Tracheal epithelial cell (primary cell): Measurements from ENCODE around the gene CFL1. TPM values are rescaled to one million over a fixed set of nuclear protein-coding genes. Genes with fewer than 3 reads are reported as not detected.

Source experiments
- total RNA-seq: library from RNA; depleted of rRNA; stranded (reverse); fragments of >200 nt; gene quantifications from 2 replicates; pipeline ENCODE4 v1.2.1, GENCODE V29; 2014

The CFL1 gene
- total RNA-seq = 598 and 942 TPM in 2 replicates

DNA sequence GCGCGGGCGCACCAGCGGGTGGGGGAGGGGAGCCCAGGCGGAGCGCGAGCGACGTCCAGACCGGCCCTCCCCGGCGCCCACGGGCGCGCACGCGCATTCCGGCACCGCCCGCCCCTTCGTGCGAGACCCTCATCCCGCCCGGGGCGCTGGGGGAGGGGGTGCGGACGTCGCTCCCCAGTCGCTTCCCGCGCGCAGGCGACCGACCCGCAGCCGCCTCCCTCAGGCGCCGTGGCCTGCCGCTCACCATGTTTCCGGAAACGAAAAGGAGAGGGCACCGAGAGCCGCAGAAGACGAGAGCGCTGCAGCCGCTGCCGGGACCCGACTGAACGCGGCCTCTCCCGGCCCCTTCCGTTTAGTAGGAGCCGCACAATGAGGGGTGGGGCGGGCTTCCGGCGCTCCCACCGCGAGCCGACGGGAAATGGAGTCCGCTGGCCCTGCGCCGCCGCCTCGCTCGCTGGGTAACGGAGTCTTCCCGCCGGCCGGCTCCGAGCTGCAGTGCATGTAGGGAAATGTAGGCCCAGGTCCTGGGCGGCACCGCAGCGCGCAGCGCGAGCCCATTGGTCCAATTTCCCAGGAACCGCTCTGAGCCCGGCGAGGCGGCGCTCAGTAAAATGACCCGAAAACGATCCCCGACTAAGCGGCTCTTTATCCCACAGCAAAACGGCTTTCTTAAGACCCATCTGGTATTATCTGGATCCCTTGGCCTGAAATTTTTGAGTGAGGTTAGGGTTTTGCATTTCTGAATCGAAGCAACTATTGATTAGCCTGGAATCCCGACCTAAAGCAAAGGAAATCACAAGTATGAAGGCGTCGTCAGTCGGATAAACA, at the start of gene CFL1:
CFL1 (minus strand) TSS at position 328 of the 828 bp plus-strand sequence; CDS start at position 247, 81 bp downstream.

DNA sequence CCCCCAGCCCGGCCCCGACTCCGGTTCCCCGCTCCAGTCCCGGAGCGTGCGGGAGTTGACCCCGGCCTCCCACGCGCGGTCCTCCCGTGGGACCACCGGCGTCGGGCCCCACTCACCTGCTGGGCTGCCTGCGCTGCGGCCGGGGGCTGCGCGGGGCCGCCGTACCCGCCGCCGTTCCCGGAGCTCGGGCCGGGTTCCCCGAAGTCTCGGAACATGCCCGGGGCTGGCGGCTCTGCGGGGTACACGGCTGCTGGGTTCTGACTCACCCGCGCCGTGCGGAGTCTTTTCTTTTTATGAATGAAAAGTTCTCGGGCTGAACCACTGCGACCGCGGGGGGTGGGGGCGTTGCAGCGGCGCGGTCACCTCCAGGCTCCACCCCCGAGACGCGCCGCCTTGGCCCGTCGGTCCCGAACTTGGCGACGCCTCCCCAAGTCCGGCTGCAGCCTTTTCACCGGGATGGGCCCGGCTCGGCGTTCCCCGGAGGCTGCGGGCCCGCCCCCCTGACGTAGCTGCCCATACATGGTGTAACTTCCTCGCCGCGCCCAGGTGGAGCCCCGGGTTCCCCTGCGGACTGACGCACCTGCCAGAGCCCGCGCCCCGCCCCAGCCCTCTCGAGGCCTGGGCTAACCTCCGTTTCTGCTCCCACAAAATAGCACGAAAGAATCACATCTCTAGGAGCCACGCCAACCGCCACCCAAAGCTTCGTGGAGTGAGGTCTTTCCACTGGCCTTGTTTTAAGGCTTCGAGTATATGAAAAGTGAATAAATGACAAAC, 42.3 kb upstream of the CFL1 start, which contains the start of gene FOSL1:
FOSL1 (minus strand) TSS at position 264 of the 774 bp plus-strand sequence; CDS start at position 215, 49 bp downstream.

DNA sequence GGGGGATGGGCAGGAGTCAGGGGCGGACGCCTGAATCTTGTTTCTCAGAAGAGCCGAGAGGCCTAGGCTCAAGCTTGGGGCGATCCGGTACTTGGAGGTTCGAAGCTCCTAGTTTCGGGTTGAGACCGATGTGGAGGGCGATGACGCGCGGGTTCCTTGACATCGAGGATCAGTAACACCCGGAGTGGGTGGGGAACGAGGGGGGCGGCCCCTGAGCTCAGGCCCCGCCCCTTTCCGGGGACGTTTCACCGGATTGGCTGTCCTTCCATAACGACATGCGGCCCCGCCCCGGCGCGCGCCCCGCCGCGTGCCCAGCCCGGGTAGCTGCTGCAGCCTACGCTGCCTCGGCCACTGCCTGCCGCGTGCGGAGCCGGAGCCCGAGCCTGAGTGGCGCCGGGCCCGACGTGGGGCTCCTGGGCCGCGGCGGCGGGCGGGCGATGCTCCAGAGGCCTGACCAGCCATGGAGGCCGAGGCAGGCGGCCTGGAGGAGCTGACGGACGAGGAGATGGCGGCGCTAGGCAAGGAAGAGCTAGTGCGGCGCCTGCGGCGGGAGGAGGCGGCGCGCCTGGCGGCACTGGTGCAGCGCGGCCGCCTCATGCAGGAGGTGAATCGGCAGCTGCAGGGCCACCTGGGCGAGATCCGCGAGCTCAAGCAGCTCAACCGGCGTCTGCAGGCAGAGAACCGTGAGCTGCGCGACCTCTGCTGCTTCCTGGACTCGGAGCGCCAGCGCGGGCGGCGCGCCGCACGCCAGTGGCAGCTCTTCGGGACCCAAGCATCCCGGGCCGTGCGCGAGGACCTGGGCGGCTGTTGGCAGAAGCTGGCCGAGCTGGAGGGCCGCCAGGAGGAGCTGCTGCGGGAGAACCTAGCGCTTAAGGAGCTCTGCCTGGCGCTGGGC, 32.6 kb upstream of the CFL1 start, which contains the start of gene CCDC85B:
CCDC85B (plus strand) TSS at position 350 of the 895 bp plus-strand sequence; CDS start at position 461, 111 bp downstream.

DNA sequence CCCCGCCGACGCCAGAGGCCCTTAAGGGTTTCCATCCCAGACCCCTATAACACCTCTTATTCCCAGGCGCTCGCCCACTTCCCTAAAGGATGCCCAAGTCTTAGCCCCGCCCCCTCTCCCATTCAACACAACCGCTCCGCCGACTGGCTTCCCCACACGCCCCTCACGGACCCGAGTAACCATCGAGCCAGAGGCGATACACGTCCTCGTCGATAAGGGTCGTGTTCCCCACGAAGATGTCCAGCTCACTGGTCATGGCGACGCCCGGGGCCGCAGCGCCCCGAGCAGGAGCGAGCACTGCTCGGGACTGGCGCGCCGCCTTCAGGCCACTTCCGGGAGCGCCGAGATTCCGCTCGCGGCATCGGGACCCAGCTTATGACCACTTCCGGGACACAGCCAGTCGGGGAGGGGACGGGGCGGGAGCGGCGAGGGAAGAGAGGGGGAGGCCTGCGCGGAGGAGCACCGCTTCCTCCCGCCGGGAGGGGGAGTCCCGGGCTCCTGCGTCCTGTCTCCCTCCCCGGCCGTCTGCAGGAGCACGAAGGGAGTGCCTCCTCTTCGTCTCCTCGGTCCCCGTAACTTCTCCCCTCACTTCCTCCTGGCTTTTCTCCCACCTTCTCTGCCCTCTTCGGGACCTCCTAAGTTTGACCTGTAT, 30.3 kb upstream of the CFL1 start, which contains the start of gene FIBP:
FIBP (minus strand) TSS at position 309 of the 652 bp plus-strand sequence; CDS start at position 256, 53 bp downstream.

DNA sequence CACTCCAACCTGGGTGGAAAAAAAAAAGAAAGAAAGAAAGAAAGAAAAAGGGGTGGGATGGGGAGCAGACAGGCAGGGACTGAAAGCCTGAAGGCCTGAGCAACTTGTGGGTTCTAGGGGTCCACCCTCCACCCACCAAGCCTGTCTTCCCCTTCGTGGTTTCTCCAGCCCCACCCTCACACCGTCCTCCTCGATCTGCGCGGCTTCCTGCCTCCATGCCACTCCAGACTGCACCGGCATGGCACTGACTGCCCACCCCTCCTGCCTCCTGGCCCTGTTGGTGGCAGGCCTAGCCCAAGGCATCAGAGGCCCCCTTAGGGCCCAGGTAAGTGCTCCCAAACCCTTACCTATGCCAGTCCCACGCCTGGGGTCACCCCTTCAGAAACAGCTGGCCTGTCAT, 21.6 kb upstream of the CFL1 start, which contains the start of gene CTSW:
CTSW (plus strand) TSS at position 221 of the 400 bp plus-strand sequence; CDS start at position 239, 18 bp downstream.

DNA sequence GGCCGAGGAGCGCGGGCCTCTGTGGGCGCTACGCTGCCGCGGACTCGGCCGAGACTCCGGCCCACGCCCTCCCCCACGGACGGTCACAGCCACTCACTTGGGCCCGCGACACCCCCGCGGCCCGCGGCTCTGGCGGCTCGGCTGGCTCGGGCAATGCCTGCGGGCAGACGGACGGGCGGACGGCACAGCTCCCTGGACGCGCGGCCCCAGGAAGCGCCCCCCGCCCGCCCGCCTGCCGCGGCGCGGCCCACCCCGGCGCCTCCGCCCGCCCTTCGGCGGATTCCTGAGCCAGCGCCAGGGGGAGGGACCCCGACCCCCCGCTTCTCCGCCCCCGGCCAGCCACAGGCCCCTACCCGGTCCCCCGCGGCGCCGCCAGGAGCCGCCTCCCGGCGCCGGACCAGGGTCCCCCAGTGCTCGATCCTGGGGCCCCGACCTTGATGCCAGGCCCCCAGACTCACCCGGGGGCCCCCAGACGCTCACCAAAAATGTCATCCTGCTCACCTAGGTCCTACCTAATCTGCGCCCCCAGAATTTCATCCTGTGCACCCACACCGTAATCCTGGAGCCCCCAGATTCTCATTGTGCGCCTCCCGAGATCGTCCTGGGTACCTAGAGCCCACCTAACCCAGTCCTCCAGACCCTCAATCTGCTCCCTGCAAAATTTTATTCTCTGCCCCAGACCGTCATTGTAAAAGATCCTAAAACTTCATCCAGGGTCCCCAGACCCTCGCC, 14.8 kb upstream of the CFL1 start, which contains the start of gene EFEMP2:
EFEMP2 (minus strand) TSS at position 215 of the 732 bp plus-strand sequence. CDS start 446 bp downstream, outside the sequence.

DNA sequence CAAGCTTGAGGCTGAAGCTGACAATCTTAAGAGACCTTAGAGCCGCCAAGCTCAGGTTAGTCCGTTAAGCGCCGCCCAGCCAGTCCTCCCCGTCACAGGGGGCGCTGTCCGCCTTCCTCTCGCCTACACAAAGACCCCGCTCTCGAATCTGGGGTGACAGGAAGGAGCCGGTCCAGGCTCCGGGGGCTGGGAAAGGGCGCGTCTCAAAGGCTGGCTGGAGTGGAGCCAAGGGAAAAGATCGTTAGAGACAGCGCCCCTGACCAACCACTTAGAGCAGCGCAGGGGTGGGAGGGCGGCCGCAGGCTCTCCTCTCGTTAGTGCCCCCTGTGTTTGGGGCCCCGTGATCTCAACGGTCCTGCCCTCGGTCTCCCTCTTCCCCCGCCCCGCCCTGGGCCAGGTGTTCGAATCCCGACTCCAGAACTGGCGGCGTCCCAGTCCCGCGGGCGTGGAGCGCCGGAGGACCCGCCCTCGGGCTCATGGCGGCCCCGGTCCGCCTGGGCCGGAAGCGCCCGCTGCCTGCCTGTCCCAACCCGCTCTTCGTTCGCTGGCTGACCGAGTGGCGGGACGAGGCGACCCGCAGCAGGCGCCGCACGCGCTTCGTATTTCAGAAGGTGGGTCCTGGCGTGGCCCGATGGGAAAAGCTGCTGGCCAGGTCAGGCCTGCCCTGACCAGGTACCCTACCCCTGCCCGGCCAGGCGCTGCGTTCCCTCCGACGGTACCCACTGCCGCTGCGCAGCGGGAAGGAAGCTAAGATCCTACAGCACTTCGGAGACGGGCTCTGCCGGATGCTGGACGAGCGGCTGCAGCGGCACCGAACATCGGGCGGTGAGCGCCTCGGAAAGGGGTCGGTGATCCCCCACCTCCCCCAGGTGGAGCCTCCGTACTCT, 2.5 kb upstream of the CFL1 start, which contains the start of gene MUS81:
MUS81 (plus strand) TSS at position 156 of the 887 bp plus-strand sequence; CDS start at position 477, 321 bp downstream.

DNA sequence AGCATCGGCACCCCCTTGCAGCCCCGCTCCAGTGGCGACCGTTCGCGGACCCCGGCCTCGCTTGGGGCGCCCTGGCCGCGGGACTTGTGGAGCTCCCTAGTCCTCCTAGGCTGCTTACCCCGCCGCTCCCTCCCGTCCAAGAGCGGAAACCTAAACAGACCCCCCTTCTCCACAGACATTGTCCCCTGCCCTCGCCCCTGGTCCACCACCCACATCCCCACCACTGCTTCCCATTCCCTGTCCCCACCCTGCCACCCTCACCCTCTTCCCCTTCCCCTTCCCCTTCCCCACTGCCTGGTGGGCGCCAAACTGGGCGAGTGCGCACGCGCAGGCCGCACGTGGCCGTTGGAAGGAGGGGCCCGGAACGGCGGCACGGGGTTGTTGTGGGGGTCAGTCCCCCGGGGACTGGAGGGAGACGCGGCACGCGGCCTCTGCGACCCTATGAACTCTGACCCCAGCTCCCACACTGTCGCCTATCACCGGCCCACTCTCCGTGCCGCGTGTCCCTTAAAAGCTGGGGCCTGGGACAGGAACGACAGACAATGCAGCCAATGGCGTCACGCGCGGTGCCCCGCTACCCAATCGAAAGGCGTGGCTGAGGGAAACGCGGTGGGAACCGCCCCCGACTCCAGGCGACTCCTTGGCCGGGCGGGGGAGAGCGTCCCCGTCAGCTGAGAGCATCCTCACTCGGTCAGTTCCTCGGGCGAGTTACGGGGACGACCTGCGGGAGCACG, 24.5 kb downstream of the CFL1 start, which contains the start of gene SNX32:
SNX32 (plus strand) TSS at position 667 of the 734 bp plus-strand sequence. CDS start 103 bp downstream, outside the sequence.

Other genes with a start within 250 kb of the CFL1 start
- gene MAP3K11, start 244.0 kb downstream of the CFL1 start, total RNA-seq = 15.6 and 33.7 TPM in 2 replicates
- gene PCNX3, start 242.4 kb downstream of the CFL1 start, total RNA-seq = 11.3 and 15.4 TPM in 2 replicates
- gene SIPA1, start 220.1 kb downstream of the CFL1 start, total RNA-seq = 20.2 and 22.8 TPM in 2 replicates
- 10.7 and 19.0 TPM in 2 replicates for gene RELA, start 195.3 kb downstream of the CFL1 start, total RNA-seq
- 33.0 and 43.6 TPM in 2 replicates for gene KAT5, start 145.9 kb downstream of the CFL1 start, total RNA-seq
- 13.9 and 42.2 TPM in 2 replicates for gene RNASEH2C, start 137.4 kb downstream of the CFL1 start, total RNA-seq
- 11.7 and 23.4 TPM in 2 replicates for gene AP5B1, start 77.2 kb downstream of the CFL1 start, total RNA-seq
- gene OVOL1, start 71.1 kb downstream of the CFL1 start, total RNA-seq = 8.1 and 61.7 TPM in 2 replicates
- gene SNX32, start 24.2 kb downstream of the CFL1 start, total RNA-seq = 0.24 and 0.43 TPM in 2 replicates
- 49.4 and 60.2 TPM in 2 replicates for gene MUS81, start 2.3 kb upstream of the CFL1 start, total RNA-seq
- gene EFEMP2, start 14.6 kb upstream of the CFL1 start, total RNA-seq = 5.3 and 10.4 TPM in 2 replicates
- not detected in 2 replicates for gene CTSW, start 21.7 kb upstream of the CFL1 start, total RNA-seq
- 159 and 174 TPM in 2 replicates for gene FIBP, start 30.3 kb upstream of the CFL1 start, total RNA-seq
- 40.7 and 53.5 TPM in 2 replicates for gene CCDC85B, start 32.5 kb upstream of the CFL1 start, total RNA-seq
- 7.0 and 33.3 TPM in 2 replicates for gene FOSL1, start 42.2 kb upstream of the CFL1 start, total RNA-seq
- 6.8 and 18.6 TPM in 2 replicates for gene C11orf68, start 60.9 kb upstream of the CFL1 start, total RNA-seq
- gene DRAP1, start 61.2 kb upstream of the CFL1 start, total RNA-seq = 107 and 153 TPM in 2 replicates
- not detected in 2 replicates for gene TSGA10IP, start 87.3 kb upstream of the CFL1 start, total RNA-seq
- 18.8 and 22.7 TPM in 2 replicates for gene SART1, start 103.6 kb upstream of the CFL1 start, total RNA-seq
- gene EIF1AD, start 144.0 kb upstream of the CFL1 start, total RNA-seq = 22.4 and 41.4 TPM in 2 replicates
- 7.7 and 10.8 TPM in 2 replicates for gene BANF1, start 144.3 kb upstream of the CFL1 start, total RNA-seq
- 2.3 and 33.7 TPM in 2 replicates for gene CST6, start 153.8 kb upstream of the CFL1 start, total RNA-seq
- gene CATSPER1, start 168.3 kb upstream of the CFL1 start, total RNA-seq = under 0.01 TPM in 1 of 2 replicates, not detected in the other
- 0.48 TPM in 1 of 2 replicates, not detected in the other for gene GAL3ST3, start 191.0 kb upstream of the CFL1 start, total RNA-seq
- 121 and 139 TPM in 2 replicates for gene SF3B2, start 194.2 kb upstream of the CFL1 start, total RNA-seq
- 12.1 and 21.2 TPM in 2 replicates for gene PACS1, start 212.1 kb upstream of the CFL1 start, total RNA-seq